NCI-H1436 (cell line): ENCODE data around the gene LRRC18.

Experiments
- DNase-seq: peaks from one replicate; lab custom pipeline; 2025; lab: John Stamatoyannopoulos, UW

LRRC18 gene

DNA sequence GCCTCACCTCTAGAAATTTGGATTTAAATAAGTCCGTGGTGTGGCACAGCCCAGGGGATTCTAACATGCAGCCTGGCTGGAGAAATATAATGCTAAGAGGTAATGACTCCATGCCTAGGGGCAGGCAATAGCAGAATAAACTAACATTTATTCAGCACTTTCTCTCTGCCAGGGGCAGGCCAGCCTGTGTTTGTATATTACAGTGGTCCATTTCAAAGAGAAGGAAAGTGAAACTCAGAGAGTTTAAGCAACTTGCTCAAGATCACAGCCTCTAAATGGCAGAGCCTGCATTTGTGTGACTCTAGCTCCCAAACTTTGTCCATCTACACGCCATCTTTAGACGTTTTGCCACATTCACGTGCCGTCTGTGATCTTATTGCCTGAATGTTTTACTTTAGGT lies 6.7 kb upstream of the LRRC18 start:
- DNase-seq = no peak

DNA sequence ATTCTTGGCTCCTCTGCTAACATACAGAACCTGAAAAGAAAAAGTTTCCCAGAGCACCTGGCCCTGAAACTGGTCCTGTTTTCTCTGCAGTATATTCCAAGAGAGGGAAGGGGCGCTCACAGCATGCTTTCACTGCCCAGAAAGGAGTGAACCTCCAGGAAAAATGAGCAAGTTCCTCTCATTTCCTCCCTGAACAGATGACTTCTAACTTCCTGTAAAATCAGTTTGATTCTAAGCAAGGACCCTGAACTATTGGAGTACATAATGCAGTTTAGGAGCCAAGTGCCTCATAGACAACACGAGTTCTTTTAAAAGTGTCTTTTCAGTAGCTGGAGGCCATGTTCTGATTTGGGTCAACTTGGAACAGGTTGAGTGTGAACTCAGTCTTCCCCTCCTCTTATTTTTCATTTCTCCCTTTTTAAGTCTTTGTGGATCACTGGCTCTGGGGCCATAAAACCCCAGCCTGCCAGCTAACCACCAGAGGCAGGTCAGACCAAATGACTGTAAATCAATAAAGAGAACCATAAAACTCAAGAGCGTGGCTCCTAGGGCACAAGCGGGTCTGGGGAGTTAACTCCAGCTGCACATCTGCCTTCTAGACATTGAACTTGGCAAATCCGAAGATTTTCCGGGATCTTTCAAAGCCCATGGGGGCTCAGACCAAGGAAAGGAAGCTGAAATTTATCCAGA lies 5.9 kb upstream of the LRRC18 start:
- no peak for DNase-seq

DNA sequence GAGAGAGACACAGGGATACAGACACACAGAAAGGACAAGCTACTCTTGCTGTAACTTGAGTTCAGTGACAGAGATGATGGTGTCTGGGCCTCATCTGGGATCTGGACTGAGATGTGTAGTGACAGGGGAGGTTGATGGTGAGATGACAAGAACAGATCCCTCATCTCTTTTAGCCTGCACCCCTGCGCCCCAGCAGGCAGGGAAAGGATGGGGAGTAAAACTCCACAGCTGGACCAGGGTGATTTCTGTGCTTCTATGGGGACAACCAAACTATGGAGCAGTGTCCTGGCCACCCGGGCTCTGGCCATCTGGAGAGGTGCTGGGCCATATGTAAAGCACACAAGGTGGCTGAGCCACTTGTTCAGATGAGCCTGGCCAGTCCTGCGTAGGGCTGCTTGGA lies 4.5 kb upstream of the LRRC18 start:
- DNase-seq = no peak

DNA sequence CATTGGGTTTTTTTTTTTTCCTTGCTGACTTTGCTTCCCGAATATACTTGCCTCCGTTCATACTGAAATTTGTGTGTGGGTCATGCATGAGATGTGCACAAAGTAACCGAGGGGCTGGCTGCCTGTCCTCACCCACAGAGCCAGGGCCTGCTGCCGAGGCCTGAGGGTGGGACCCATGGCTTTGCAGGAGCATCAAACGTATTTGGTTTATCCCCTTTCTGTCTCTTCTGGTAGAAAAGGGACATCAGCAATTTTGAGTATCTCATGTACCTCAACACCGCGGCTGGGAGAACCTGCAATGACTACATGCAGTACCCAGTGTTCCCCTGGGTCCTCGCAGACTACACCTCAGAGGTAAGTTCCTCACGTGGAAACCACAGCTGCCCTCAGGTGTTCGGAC lies 3.5 kb upstream of the LRRC18 start:
- no peak for DNase-seq

DNA sequence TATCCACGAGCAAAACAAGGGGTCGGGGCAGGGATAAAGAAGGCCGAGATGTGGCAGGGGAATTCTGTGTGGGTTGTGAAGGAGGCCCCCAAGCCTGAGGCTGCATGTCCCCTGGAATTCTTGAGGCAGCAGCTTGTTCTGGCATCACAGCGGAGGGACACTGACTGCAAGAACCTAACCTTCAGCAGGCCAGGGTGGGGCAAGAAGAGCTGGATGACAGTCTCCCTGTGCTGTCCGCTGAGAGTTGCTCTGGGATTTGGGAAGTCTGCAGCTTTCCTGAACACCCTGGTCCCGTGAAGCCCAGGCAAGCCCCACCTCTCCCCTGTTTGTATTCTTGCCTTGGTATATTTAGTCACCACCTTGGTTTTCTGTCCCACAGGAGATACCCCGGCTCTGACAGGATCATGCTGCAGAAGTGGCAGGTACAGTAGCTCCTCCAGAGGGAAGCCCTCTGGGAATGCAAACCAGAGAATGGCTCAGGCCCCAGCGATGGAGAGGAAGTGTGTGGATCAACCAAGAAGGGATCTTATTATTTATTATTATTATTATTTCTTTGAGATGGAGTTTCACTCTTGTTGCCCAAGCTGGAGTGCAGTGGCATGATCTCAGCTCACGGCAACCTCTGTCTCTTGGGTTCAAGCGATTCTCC lies 1.9 kb upstream of the LRRC18 start:
- no peak for DNase-seq

- no peak for DNase-seq
These were observed 1.3 kb upstream of the LRRC18 start for GRCh38 chr10:48940958-48941357.

- DNase-seq = no peak
These were observed 732 bp upstream of the LRRC18 start for GRCh38 chr10:48940372-48940771.

DNA sequence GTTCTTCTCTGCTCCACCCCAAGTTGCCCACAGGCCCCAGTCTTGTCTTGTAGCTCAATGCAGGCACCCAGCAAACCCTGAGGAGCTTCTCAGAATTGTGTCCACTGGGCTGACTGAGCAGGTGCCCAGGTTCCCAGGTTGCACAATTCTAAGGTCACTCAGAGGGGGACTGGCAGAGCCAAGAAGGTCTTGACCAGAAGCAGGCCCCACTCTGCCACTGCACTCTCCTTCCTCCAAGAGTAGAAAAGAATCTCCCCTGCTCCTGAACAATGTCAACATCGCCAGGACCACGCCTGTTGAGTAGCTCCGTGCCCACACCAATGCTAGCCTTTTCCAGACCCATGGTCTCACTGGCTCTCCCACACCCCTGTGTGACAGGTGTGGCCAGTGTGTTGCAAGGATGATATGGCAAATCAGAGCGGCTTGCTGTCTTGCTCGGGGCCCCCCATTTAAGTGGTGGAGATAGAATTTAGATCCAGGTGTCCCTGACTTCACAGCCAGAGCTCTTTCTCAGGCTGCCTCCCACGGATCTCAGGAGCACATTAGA lies 577 bp downstream of the LRRC18 start:
- DNase-seq = no peak

DNA sequence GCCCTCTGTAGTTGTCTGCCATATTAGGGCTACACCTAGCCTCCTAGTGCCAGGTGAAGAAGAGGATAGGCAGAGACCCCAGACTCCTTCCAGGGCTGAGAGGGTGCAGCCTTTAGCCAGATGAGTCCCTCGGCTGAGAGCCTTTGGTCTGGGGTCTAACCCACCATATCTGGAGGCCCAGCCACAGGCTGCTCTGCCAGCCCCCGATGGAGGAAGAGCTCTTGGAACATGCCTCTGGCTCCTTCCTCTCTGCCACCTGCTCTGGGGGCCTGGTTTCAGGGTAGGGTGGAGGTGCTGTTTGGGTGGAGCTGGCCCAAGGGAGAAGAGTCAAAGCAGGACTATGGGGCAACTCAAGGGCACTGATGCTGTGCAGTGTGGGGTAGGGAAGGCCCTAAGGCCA lies 1.4 kb downstream of the LRRC18 start:
- no peak for DNase-seq

- DNase-seq = no peak
These were observed 1.8 kb downstream of the LRRC18 start for GRCh38 chr10:48937796-48938195.

DNA sequence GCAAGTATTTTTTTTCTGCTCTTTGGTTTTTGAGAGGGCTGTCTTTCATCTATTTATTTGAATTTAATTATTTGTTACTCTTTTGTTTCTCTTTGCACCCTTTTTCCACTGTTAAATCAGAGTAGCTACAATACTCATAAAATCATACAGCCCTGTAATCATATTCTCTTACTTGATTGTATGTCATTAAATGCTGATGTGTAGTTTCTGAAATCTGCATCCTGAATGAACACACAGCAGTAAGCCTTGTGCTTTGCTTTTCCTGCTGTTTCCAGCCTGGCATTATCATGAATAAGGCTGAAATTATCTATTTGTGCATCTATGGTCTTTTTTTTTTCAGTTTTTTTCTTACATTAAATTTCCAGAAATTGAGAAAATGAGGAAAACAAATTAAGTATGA lies 4.1 kb downstream of the LRRC18 start:
- DNase-seq = no peak

- DNase-seq = no peak
These were observed 4.8 kb downstream of the LRRC18 start for GRCh38 chr10:48934672-48935501.

- DNase-seq = no peak
These were observed 6.6 kb downstream of the LRRC18 start for GRCh38 chr10:48932831-48933664.

DNA sequence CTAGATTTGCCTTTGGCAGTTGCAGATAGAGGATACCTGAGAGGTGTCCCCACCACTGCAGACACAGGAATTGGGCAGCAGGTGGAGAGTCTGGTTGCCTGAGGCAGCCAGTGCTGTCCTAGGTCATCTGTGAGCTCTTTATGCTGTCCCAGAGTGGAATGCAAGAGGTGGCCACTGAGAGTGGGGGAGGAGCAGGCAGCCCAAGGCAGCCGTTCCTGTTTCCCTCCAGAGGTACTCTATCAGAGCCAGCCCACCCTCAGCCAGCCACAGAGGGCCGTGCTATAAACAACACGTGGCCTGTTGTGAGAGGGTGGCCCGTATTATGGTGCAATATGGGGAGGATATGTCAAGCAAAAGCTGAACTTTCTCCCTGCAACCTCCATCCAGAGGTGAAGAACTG lies 8.5 kb downstream of the LRRC18 start:
- no peak for DNase-seq

DNA sequence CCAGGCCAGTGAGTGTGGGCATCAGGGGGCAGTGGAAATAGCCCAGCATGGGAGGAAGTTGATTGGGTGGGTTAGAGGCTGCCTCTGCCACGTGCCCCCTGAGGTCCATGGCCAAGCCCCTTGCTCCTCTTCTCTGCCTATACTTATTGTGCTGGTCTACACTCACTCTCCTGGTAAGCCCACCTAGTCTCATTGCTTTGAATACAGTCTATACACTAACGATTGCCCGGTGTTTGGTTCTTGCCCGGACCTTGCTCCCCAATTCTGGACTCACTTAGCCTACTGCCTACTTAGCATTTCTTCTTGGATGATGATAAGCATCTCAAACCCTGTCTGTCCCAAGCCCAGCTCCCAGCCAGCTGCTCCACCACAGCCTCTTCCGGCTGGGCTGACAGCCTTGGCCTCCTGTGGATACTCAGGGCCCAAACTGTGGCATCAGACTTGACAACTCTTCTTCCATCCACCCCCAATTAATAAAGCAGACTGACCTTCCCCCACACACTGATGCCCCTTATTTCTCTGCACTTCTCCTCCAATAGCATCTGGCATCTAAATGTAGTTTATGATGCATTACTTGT lies 10.1 kb downstream of the LRRC18 start:
- no peak for DNase-seq

GRCh38 chr10:48926764-48927540 lies 12.7 kb downstream of the LRRC18 start:
- no peak for DNase-seq

DNA sequence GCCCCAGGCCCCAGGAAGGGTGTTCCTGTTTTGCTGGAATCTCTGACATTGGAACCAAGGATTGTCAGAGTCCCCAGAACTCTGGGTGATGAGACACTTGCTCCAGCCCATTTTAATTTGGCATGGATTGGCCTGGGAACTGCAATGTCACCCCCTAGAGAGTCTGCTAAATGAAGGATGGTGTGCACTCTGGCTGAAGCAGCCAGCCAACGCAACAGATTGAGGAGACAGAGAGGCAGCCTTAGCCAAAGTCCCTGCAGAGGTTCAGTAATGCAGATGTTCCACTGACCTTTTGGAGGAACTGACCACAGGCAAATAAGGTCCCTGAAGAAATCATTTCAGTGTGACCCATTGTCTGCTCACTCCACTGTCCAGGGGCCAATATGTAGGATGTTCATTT lies 13.4 kb downstream of the LRRC18 start:
- DNase-seq = no peak

DNA sequence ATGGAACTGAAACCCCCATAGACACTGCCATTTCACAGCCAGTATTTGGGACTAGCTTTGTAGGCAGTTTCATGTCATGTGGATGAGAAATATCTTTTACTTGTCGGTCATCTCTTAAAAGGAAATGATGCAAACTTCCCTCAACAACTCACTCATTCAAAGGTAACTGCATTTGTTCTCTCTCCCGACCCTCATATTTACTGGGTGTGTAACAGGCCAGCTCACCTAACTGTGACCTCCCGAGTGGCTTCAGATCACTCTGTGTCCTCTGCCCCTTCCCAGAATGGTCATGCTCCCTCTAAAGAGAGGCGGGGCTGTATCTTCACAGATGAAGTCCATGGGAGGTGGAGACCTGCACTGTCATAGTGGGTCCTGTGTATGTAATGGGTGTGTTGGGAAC lies 14.7 kb downstream of the LRRC18 start:
- no peak for DNase-seq

GRCh38 chr10:48923748-48924147 lies 15.9 kb downstream of the LRRC18 start:
- no peak for DNase-seq

GRCh38 chr10:48913674-48914073 lies 26.0 kb downstream of the LRRC18 start:
- DNase-seq = no peak

- no peak for DNase-seq
These were observed 29.1 kb downstream of the LRRC18 start for GRCh38 chr10:48910548-48910947.
